Endodermal cell (in vitro differentiated cells): ENCODE data around the gene ZPBP. TPM values are rescaled to one million over a fixed set of nuclear protein-coding genes. Genes with fewer than 3 reads are reported as not detected.

Experiments
- DNase-seq: peaks from one replicate; pipeline ENCODE4 v3.0.0-alpha.2; 2017
- H3K27ac ChIP-seq: 2 replicates; pipeline ENCODE4 v1.5.1; 2013; ENCODE audit warnings: mild to moderate bottlenecking, low read depth, low read length, moderate library complexity
- H3K27me3 ChIP-seq: 2 replicates; pipeline ENCODE4 v1.6.1; 2013; ENCODE audit warnings: mild to moderate bottlenecking, low read length, moderate library complexity; ENCODE audit not compliant: insufficient read depth, control insufficient read depth, poor library complexity, severe bottlenecking
- H3K36me3 ChIP-seq: 2 replicates; pipeline ENCODE4 v1.7.0; 2013; ENCODE audit warnings: mild to moderate bottlenecking, low read length, moderate library complexity; ENCODE audit not compliant: control insufficient read depth, insufficient read depth
- H3K4me1 ChIP-seq: one replicate; pipeline ENCODE4 v1.7.0; 2013; ENCODE audit warnings: low read length; ENCODE audit not compliant: control insufficient read depth, insufficient read depth
- H3K4me3 ChIP-seq: 2 replicates; pipeline ENCODE4 v1.5.1; 2013; ENCODE audit warnings: mild to moderate bottlenecking, low read length, moderate library complexity
- H3K9ac ChIP-seq: 2 replicates; pipeline ENCODE4 v1.6.1; 2013; ENCODE audit warnings: mild to moderate bottlenecking, low read length, moderate library complexity; ENCODE audit not compliant: poor library complexity, severe bottlenecking; ENCODE audit errors: extremely low read depth
- H3K9me3 ChIP-seq: 2 replicates; pipeline ENCODE4 v1.6.1; 2013; ENCODE audit warnings: mild to moderate bottlenecking, low read length, moderate library complexity; ENCODE audit not compliant: control insufficient read depth
- H3K27ac Mint-ChIP-seq: 2 replicates; pipeline ENCODE4 v1.8.0; 2020; ENCODE audit warnings: mixed read lengths
- H3K27me3 Mint-ChIP-seq: 2 replicates; pipeline ENCODE4 v1.8.0; 2021; ENCODE audit warnings: mild to moderate bottlenecking, mixed read lengths; ENCODE audit not compliant: insufficient read depth
- H3K36me3 Mint-ChIP-seq: 2 replicates; pipeline ENCODE4 v1.8.0; 2020; ENCODE audit warnings: low read depth, mixed read lengths
- H3K4me1 Mint-ChIP-seq: 2 replicates; pipeline ENCODE4 v1.8.0; 2020; ENCODE audit warnings: mixed read lengths
- H3K4me3 Mint-ChIP-seq: 2 replicates; pipeline ENCODE4 v1.8.0; 2020; ENCODE audit warnings: mild to moderate bottlenecking, moderate library complexity, mixed read lengths
- H3K9me3 Mint-ChIP-seq: 2 replicates; pipeline ENCODE4 v1.8.0; 2020; ENCODE audit warnings: mild to moderate bottlenecking, mixed read lengths
- WGBS, 2 experiments: methylation state at CpG; one replicate each; pipeline versions ENCODE4 v1.1.5 to v1.1.7; 2013; ENCODE audit warnings: missing lambda C conversion rate in 2 of 2, mixed read lengths in 1 of 2; ENCODE audit not compliant: insufficient coverage in 1 of 2, insufficient read length in 1 of 2; 5-methylcytosine and 5-hydroxymethylcytosine counted together
- total RNA-seq, 2 donors: library from RNA; stranded (reverse); fragmentation: NEBNext Ultra II Directional in 1 of 2; extraction: Animal tissue kit (Norgen Biotek cat#: 25700) in 1 of 2; gene quantifications; 2 replicates in 1 of 2; 3 replicates in 1 of 2; pipeline ENCODE4 v1.2.1, GENCODE V29; 2021
- TF ChIP-seq, protein P1 (sequence below): fragments of 200-600 bp; sonication (generic); conservative IDR thresholded peaks from 2 replicates; pipeline ENCODE4 v1.5.0; 2021; ENCODE audit warnings: antibody characterized with exemption, mild to moderate bottlenecking

ZPBP gene
- total RNA-seq, 2 donors from 2014 or later, result not detected

DNA sequence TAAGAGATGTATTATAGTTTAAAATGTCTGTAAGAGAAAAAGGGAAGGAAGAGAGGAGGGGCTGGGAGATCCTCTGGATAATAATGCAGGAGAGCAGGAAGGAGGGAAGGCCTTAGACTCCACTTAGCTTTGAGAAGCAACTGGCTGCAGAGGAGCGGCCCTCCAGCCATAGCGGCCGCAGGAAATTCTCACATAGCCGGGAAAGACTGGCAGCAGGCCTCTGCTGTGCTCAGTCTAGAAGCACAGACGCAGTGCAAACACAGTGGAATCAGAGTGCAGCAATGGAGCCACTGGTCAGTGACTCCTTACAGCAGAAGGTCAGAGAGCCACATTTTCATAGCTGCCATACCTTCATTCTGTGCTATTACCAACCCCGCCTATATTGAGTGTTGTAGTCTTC is 166.3 kb downstream of the ZPBP start:
- H3K27ac Mint-ChIP-seq, result no peak overlapping the region
- WGBS, 2 experiments, result 95 to 98% methylated on average over 4 to 6 of the region's 6 CpGs

DNA sequence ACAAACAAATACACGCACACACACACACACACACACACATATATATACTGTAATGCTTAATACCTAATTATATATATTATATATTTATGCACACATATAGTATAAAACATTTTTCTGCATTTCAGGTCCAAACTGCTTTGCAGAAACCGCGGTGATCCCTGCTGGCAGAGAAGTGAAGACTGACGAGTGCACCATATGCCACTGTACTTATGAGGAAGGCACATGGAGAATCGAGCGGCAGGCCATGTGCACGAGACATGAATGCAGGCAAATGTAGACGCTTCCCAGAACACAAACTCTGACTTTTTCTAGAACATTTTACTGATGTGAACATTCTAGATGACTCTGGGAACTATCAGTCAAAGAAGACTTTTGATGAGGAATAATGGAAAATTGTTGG is 181.1 kb downstream of the ZPBP start:
- H3K36me3 ChIP-seq, result no peaks in the 10 kb centered on the region
- no peak overlapping the region for H3K27ac ChIP-seq
- no peaks in the 10 kb centered on the region for H3K27me3 Mint-ChIP-seq
- no peaks in the 10 kb centered on the region for H3K36me3 Mint-ChIP-seq
- H3K9me3 ChIP-seq, result peaks cover 22% of the 10 kb centered on the region
- H3K4me3 Mint-ChIP-seq, result no peak overlapping the region
- H3K27me3 ChIP-seq, result no peaks in the 10 kb centered on the region
- peaks cover 2% of the 10 kb centered on the region for H3K4me1 Mint-ChIP-seq
- no peak overlapping the region for H3K4me3 ChIP-seq
- no peak overlapping the region for H3K9ac ChIP-seq
- peaks cover 4% of the 10 kb centered on the region for H3K4me1 ChIP-seq
- TF ChIP-seq, protein P1, sequence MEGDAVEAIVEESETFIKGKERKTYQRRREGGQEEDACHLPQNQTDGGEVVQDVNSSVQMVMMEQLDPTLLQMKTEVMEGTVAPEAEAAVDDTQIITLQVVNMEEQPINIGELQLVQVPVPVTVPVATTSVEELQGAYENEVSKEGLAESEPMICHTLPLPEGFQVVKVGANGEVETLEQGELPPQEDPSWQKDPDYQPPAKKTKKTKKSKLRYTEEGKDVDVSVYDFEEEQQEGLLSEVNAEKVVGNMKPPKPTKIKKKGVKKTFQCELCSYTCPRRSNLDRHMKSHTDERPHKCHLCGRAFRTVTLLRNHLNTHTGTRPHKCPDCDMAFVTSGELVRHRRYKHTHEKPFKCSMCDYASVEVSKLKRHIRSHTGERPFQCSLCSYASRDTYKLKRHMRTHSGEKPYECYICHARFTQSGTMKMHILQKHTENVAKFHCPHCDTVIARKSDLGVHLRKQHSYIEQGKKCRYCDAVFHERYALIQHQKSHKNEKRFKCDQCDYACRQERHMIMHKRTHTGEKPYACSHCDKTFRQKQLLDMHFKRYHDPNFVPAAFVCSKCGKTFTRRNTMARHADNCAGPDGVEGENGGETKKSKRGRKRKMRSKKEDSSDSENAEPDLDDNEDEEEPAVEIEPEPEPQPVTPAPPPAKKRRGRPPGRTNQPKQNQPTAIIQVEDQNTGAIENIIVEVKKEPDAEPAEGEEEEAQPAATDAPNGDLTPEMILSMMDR, result no peak
- 95 to 100% methylated on average over 7 of the region's 8 CpGs for WGBS, 2 experiments
- no peak overlapping the region for H3K27ac Mint-ChIP-seq
- DNase-seq, result no peak
- peaks cover 21% of the 10 kb centered on the region for H3K9me3 Mint-ChIP-seq

More for the DNA sequence above, 166.3 kb downstream of the ZPBP start:
- H3K4me3 Mint-ChIP-seq, result no peak overlapping the region
- H3K9me3 ChIP-seq, result peaks cover 13% of the 10 kb centered on the region
- no peaks in the 10 kb centered on the region for H3K4me1 ChIP-seq
- no peak overlapping the region for H3K9ac ChIP-seq
- H3K4me1 Mint-ChIP-seq, result no peaks in the 10 kb centered on the region
- TF ChIP-seq, protein P1, result no peak
- H3K9me3 Mint-ChIP-seq, result peaks cover 24% of the 10 kb centered on the region
- no peaks in the 10 kb centered on the region for H3K27me3 ChIP-seq
- no peak overlapping the region for H3K27ac ChIP-seq
- peaks cover 2% of the 10 kb centered on the region for H3K36me3 Mint-ChIP-seq
- H3K4me3 ChIP-seq, result no peak overlapping the region
- no peaks in the 10 kb centered on the region for H3K27me3 Mint-ChIP-seq
- H3K36me3 ChIP-seq, result no peaks in the 10 kb centered on the region
- DNase-seq, result no peak

DNA sequence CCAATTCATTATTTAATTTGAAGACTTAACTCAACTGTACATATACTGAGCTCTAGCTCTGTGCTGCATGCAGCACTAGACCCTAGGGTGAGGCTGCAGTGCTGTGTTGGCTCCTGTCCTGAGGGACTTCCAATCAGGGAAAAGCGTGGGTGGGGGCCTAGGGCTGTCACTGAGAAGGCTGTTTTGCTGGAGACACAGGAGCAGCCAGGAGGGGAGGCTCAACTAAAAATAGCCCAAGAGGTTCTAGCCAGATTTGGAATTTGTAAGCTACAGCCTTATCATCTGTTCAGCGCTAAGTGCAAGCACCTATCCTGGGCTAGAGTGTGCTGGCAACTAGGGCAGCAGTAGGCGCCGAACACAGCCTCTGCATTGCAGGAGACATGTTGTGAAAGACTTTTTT is 198.5 kb downstream of the ZPBP start:
- Histone ChIP-seq H3K36me3 (no peaks in the 10 kb centered on the region), H3K4me1 (no peaks in the 10 kb centered on the region), H3K27me3 (no peaks in the 10 kb centered on the region), H3K4me3 (no peak overlapping the region), H3K9ac (no peak overlapping the region), H3K27ac (no peak overlapping the region), H3K9me3 (no peaks in the 10 kb centered on the region)
- 91 to 92% methylated on average over 2 to 4 of the region's 4 CpGs for WGBS, 2 experiments
- Mint-ChIP-seq H3K27ac (no peak overlapping the region), H3K4me3 (no peak overlapping the region), H3K9me3 (no peaks in the 10 kb centered on the region), H3K4me1 (peaks cover 8% of the 10 kb centered on the region), H3K36me3 (no peaks in the 10 kb centered on the region), H3K27me3 (no peaks in the 10 kb centered on the region)
- TF ChIP-seq, protein P1, result no peak
- no peak for DNase-seq
